Ascending aorta (tissue), 2 donors: ENCODE results near the gene LHX4. TPM values are rescaled to one million over a fixed set of nuclear protein-coding genes. Genes with fewer than 3 reads are reported as not detected.
A peak's percentile ranks its signal among the peaks of the same experiment; 100 is the strongest.

ENCODE experiments used
- DNase-seq, 2 donors: peaks; one replicate each; pipeline ENCODE4 v3.0.0-alpha.2; 2019; ENCODE audit warnings: low spot score in 2 of 2
- H3K27ac ChIP-seq, 2 donors: fragments of 200-600 bp; sonication (generic); one replicate each; pipeline ENCODE4 v1.5.1; 2016 to 2017; ENCODE audit warnings: mild to moderate bottlenecking in 1 of 2
- H3K27me3 ChIP-seq: fragments of 200-600 bp; sonication (generic); one replicate; pipeline ENCODE4 v1.5.1; 2017
- H3K36me3 ChIP-seq, 2 donors: fragments of 200-600 bp; sonication (generic); one replicate each; pipeline ENCODE4 v1.5.1; 2016
- H3K4me1 ChIP-seq, 2 donors: fragments of 200-600 bp; sonication (generic); one replicate each; pipeline ENCODE4 v1.5.1; 2016 to 2017; ENCODE audit warnings: mild to moderate bottlenecking in 1 of 2
- H3K4me3 ChIP-seq, 2 donors: fragments of 200-600 bp; sonication (generic); one replicate each; pipeline ENCODE4 v1.5.1; 2016 to 2017; ENCODE audit warnings: mild to moderate bottlenecking in 1 of 2
- H3K9me3 ChIP-seq, 2 donors: fragments of 200-600 bp; sonication (generic); one replicate each; pipeline ENCODE4 v1.5.1; 2016
- CTCF ChIP-seq, 3 experiments: fragments of 200-600 bp in 2 of 3; fragments of 450-650 bp in 1 of 3; sonication (generic) in 2 of 3; IDR thresholded peaks; one replicate each; pipeline ENCODE4 v1.5.1; 2016 to 2019; ENCODE audit warnings: antibody characterized with exemption in 3 of 3, mild to moderate bottlenecking in 1 of 3, moderate library complexity in 1 of 3
- intact Hi-C: fragments of 100-400 bp; cut with DNase I; formaldehyde crosslinking; loops from one replicate; pipeline ENCODE4 v1.15.1; 2023
- total RNA-seq: library from RNA; depleted of rRNA; stranded (reverse); fragments of >200 nt; gene quantifications from one replicate; pipeline ENCODE4 v1.1.0, GENCODE V29; 2016

Gene LHX4
- total RNA-seq = not detected

GRCh38 chr1:180229483-180230415 is at the start of gene LHX4:
Gene LHX4, plus strand, starts transcription at chr1:180230264. Its CDS starts 266 bp downstream, at chr1:180230530.
- intact Hi-C loops = no loop called here
- no peak for TF ChIP-seq CTCF (IDR thresholded peaks at IDR 0.05)
- DNase-seq = no peak
- Histone ChIP-seq H3K9me3 (no peaks in the 10 kb centered on the region), H3K27ac (no peak within 1 kb of the TSS), H3K36me3 (no peaks in the 10 kb centered on the region), H3K4me1 (peaks cover 24 to 39% of the 10 kb centered on the region in 2 donors), H3K4me3 (peak within 1 kb of the TSS; percentile 62 to 71), H3K27me3 (peaks cover 44% of the 10 kb centered on the region)

- no peaks in the 10 kb centered on the region for H3K4me1 ChIP-seq
- DNase-seq = no peak
- intact Hi-C loops = no loop called here
- TF ChIP-seq CTCF (IDR thresholded peaks at IDR 0.05) = peak in 2 of 3 experiments; percentile 10 to 37
- peaks cover 15 to 50% of the 10 kb centered on the region in 2 donors for H3K36me3 ChIP-seq
- no peaks in the 10 kb centered on the region for H3K9me3 ChIP-seq
- H3K27me3 ChIP-seq = no peaks in the 10 kb centered on the region
- H3K27ac ChIP-seq = no peak overlapping the region
- no peak overlapping the region for H3K4me3 ChIP-seq
Observed at GRCh38 chr1:180181048-180181447, 49.0 kb upstream of the LHX4 start.

GRCh38 chr1:180181996-180182642 is 47.9 kb upstream of the LHX4 start:
- Histone ChIP-seq H3K4me3 (no peak overlapping the region), H3K27ac (no peak overlapping the region), H3K4me1 (no peaks in the 10 kb centered on the region), H3K9me3 (no peaks in the 10 kb centered on the region), H3K27me3 (no peaks in the 10 kb centered on the region), H3K36me3 (peaks cover 21 to 61% of the 10 kb centered on the region in 2 donors)
- no peak for TF ChIP-seq CTCF (IDR thresholded peaks at IDR 0.05)
- no peak for DNase-seq
- intact Hi-C loops = no loop called here

- Histone ChIP-seq H3K36me3 (peaks cover 21 to 67% of the 10 kb centered on the region in 2 donors), H3K27me3 (no peaks in the 10 kb centered on the region), H3K9me3 (no peaks in the 10 kb centered on the region), H3K27ac (no peak overlapping the region), H3K4me1 (no peaks in the 10 kb centered on the region), H3K4me3 (no peak overlapping the region)
- DNase-seq = no peak
- intact Hi-C loops = no loop called here
- no peak for TF ChIP-seq CTCF (IDR thresholded peaks at IDR 0.05)
Observed at GRCh38 chr1:180182643-180183311, 47.3 kb upstream of the LHX4 start.

GRCh38 chr1:180183426-180183825 is 46.6 kb upstream of the LHX4 start:
- intact Hi-C loops = no loop called here
- Histone ChIP-seq H3K27me3 (no peaks in the 10 kb centered on the region), H3K36me3 (peaks cover 21 to 74% of the 10 kb centered on the region in 2 donors), H3K4me1 (no peaks in the 10 kb centered on the region), H3K9me3 (no peaks in the 10 kb centered on the region), H3K27ac (no peak overlapping the region), H3K4me3 (no peak overlapping the region)
- DNase-seq = no peak
- no peak for TF ChIP-seq CTCF (IDR thresholded peaks at IDR 0.05)
